K562 (cell line): ENCODE results near the gene APOA1. TPM values are rescaled to one million over a fixed set of nuclear protein-coding genes. Genes with fewer than 3 reads are reported as not detected.

ENCODE experiments used
- ATAC-seq: fragments of 200-7000 bp; cut with Tn5 transposase; 3 replicates; pipeline ENCODE4 v1.9.1; 2020; ENCODE audit warnings: moderate library complexity
- BruUV-seq: library from RNA; stranded (reverse); fragments of 400-500 nt; replicated peaks from 2 replicates; lab custom pipeline; 2021; lab: Mats Ljungman, UMichigan
- CTCF ChIA-PET: fragments of 300-600 bp; formaldehyde crosslinking; extraction: SDS; loops from one replicate; lab custom pipeline; 2021; ENCODE audit warnings: low intra/inter-chr PET ratio; lab: Yijun Ruan, JAX
- POLR2A ChIA-PET: fragments of 300-600, 350-650 bp; sonication (Branson Sonifier 250); formaldehyde crosslinking; extraction: SDS; loops from one replicate; lab custom pipeline; 2021; ENCODE audit warnings: antibody characterized with exemption, inconsistent platforms; lab: Yijun Ruan, JAX
- DNase-seq, 4 experiments: peaks; one replicate each; pipeline versions ENCODE4 v3.0.0 to v3.0.0-alpha.2; 2011 to 2018; ENCODE audit warnings: low spot score in 3 of 4, mixed read lengths in 3 of 4; ENCODE audit errors: extremely low read depth in 1 of 4
- FAIRE-seq: peaks from 2 replicates; lab custom pipeline; 2011; peaks lifted over from hg19 to GRCh38; lab: Jason Lieb, UNC
- H2AFZ ChIP-seq: 2 replicates; pipeline ENCODE4 v1.6.0; 2011; ENCODE audit warnings: low read depth, low read length, control low read depth, inconsistent platforms
- H3K27ac ChIP-seq: fragments of 200-600 bp; 3 replicates; pipeline ENCODE4 v1.8.0; 2011; ENCODE audit warnings: low read depth, mild to moderate bottlenecking, control low read depth, inconsistent platforms, low read length, moderate library complexity, mixed read lengths; ENCODE audit errors: extremely low read depth
- H3K27me3 ChIP-seq, 2 experiments: fragments of 300-600 bp in 1 of 2; 2 replicates in 1 of 2; 3 replicates in 1 of 2; pipeline versions ENCODE4 v1.6.0 to v1.8.0; 2011; ENCODE audit warnings: inconsistent platforms in 2 of 2, low read length in 2 of 2, mild to moderate bottlenecking in 1 of 2, mixed read lengths in 1 of 2, moderate library complexity in 1 of 2; ENCODE audit not compliant: control insufficient read depth in 2 of 2, insufficient read depth in 2 of 2
- H3K36me3 ChIP-seq: fragments of 300-600 bp; 3 replicates; pipeline ENCODE4 v1.8.0; 2011; ENCODE audit warnings: mild to moderate bottlenecking, low read length, inconsistent platforms; ENCODE audit not compliant: control insufficient read depth, insufficient read depth
- H3K4me1 ChIP-seq, 2 experiments: fragments of 200-600 bp in 1 of 2; replicated peaks in 1 of 2; 2 replicates in 1 of 2; 3 replicates in 1 of 2; pipeline versions ENCODE4 v1.5.1 to v1.8.0; 2011; ENCODE audit warnings: inconsistent platforms in 2 of 2, low read length in 2 of 2, mild to moderate bottlenecking in 1 of 2, mixed read lengths in 1 of 2, moderate library complexity in 1 of 2; ENCODE audit not compliant: control insufficient read depth in 2 of 2, insufficient read depth in 2 of 2
- H3K4me2 ChIP-seq: 2 replicates; pipeline ENCODE4 v1.6.1; 2011; ENCODE audit warnings: low read length, control low read depth, inconsistent platforms, mixed read lengths; ENCODE audit not compliant: insufficient read depth
- H3K4me3 ChIP-seq: fragments of 200-600 bp; sonication (generic), shearing (Covaris generic); 2 replicates; pipeline ENCODE4 v1.5.1; 2016; ENCODE audit warnings: control low read depth, inconsistent platforms
- H3K79me2 ChIP-seq: fragments of 200-600 bp; 3 replicates; pipeline ENCODE4 v1.8.0; 2011; ENCODE audit warnings: low read length, inconsistent platforms; ENCODE audit not compliant: control insufficient read depth, insufficient read depth
- H3K9ac ChIP-seq, 2 experiments: 2 replicates each; pipeline versions ENCODE4 v1.6.0 to v1.6.1; 2011; ENCODE audit warnings: low read depth in 2 of 2, low read length in 2 of 2, control low read depth in 1 of 2, inconsistent platforms in 1 of 2, mild to moderate bottlenecking in 1 of 2, mixed read lengths in 1 of 2; ENCODE audit not compliant: insufficient read depth in 1 of 2
- H3K9me1 ChIP-seq: one replicate; pipeline ENCODE4 v1.6.0; 2011; ENCODE audit warnings: inconsistent platforms, mild to moderate bottlenecking, low read length, moderate library complexity; ENCODE audit not compliant: control insufficient read depth, insufficient read depth
- H3K9me3 ChIP-seq: replicated peaks from 2 replicates; pipeline ENCODE4 v1.5.1; 2011; ENCODE audit warnings: low read depth, low read length, inconsistent platforms; ENCODE audit not compliant: control insufficient read depth, insufficient read depth
- H4K20me1 ChIP-seq: replicated peaks from 2 replicates; pipeline ENCODE4 v1.6.1; 2011; ENCODE audit warnings: low read length, inconsistent platforms, mixed read lengths; ENCODE audit not compliant: control insufficient read depth, insufficient read depth
- ATF3 ChIP-seq, 2 experiments: fragments of 450-650 bp in 1 of 2; sonication (generic) in 1 of 2; formaldehyde crosslinking in 1 of 2; IDR thresholded peaks in 1 of 2; conservative IDR thresholded peaks in 1 of 2; 2 replicates each; pipeline versions ENCODE4 v1.6.1 to v1.8.1; 2016 to 2023; ENCODE audit warnings: mild to moderate bottlenecking in 2 of 2, moderate library complexity in 2 of 2, inconsistent platforms in 1 of 2, missing genetic modification reagents in 1 of 2
- FOSL1 ChIP-seq: fragments of 200-800 bp; sonication (Bioruptor generic); conservative IDR thresholded peaks from 2 replicates; pipeline ENCODE4 v1.6.1; 2016; ENCODE audit warnings: missing genetic modification characterization, missing compliant biosample characterization
- KLF16 ChIP-seq: IDR thresholded peaks from 2 replicates; pipeline ENCODE4 v1.6.1; 2016; ENCODE audit warnings: antibody characterized with exemption
- NR2C1 ChIP-seq, 2 experiments: fragments of 450-650 bp; IDR thresholded peaks; 2 replicates each; pipeline ENCODE4 v1.6.1; 2017; ENCODE audit warnings: mild to moderate bottlenecking in 2 of 2, antibody characterized with exemption in 1 of 2, inconsistent platforms in 1 of 2, missing compliant biosample characterization in 1 of 2, missing genetic modification characterization in 1 of 2
- NR3C1 ChIP-seq: sonication (generic); formaldehyde crosslinking; IDR thresholded peaks from 2 replicates; pipeline ENCODE4 v1.8.1; 2022; ENCODE audit warnings: missing genetic modification reagents
- SMARCC2 ChIP-seq: fragments of 450-650 bp; IDR thresholded peaks from 2 replicates; pipeline ENCODE4 v1.6.1; 2017; ENCODE audit warnings: antibody characterized with exemption, moderate library complexity, mild to moderate bottlenecking, low read depth
- TFAP4 ChIP-seq: sonication (generic); formaldehyde crosslinking; IDR thresholded peaks from 2 replicates; pipeline ENCODE4 v1.8.0; 2022; ENCODE audit warnings: missing genetic modification reagents, mild to moderate bottlenecking, moderate library complexity, borderline replicate concordance
- WGBS: fragments of 100-300 bp; shearing (Covaris generic); methylation state at CpG from one replicate; pipeline ENCODE4 v1.1.6; 2016; ENCODE audit warnings: low coverage, mixed read lengths; ENCODE audit not compliant: insufficient coverage; ENCODE audit errors: missing lambda C conversion rate; 5-methylcytosine and 5-hydroxymethylcytosine counted together
- in situ Hi-C: fragments of 300-500 bp; cut with MboI; formaldehyde crosslinking; loops from 4 replicates; pipeline ENCODE4 v1.15.0; 2018; ENCODE audit warnings: inconsistent platforms, mixed read lengths
- intact Hi-C: fragments of 100-400 bp; cut with micrococcal nuclease; formaldehyde crosslinking; loops from 2 replicates; pipeline ENCODE4 v1.14.2; 2022
- polyA plus RNA-seq, 8 experiments: library from polyadenylated mRNA; depleted of rRNA in 4 of 8; stranded (reverse) in 5 of 8; unstranded in 3 of 8; fragments of >200 nt; fragmentation: Nextera tagmentation in 2 of 8; fragmentation: Illumina TruSeq in 1 of 8; extraction: Ambion mirVana in 2 of 8; extraction: Trizol in 1 of 8; gene quantifications; 2 replicates each; pipeline versions ENCODE4 v1.2.1 to v1.2.3, GENCODE V29; 2011 to 2014; ENCODE audit warnings: inconsistent platforms in 1 of 8, missing spikeins in 1 of 8
- total RNA-seq, 7 experiments: library from RNA; depleted of rRNA in 6 of 7; stranded (reverse); fragments of >200 nt in 6 of 7; fragmentation: Illumina TruSeq in 2 of 7; extraction: Trizol in 2 of 7; gene quantifications; 2 replicates each; pipeline versions ENCODE4 v1.2.1 to v1.2.3, GENCODE V29; 2011 to 2021; ENCODE audit warnings: low replicate concordance in 1 of 7
- TF ChIP-seq, protein P1 (sequence below): fragments of 250-450 bp; sonication (Bioruptor Pico); IDR thresholded peaks from 2 replicates; pipeline ENCODE4 v1.6.1; 2021; ENCODE audit warnings: mild to moderate bottlenecking
- TF ChIP-seq, protein P2 (sequence below): fragments of 450-650 bp; IDR thresholded peaks from 2 replicates; pipeline ENCODE4 v1.6.1; 2017; ENCODE audit warnings: antibody characterized with exemption

APOA1 gene
- total and polyA plus RNA-seq, 9 of the 15 experiments (the other 6 are each of a cell fraction or from before 2014, with no cell fraction given) = 1.8 TPM; not detected in 8

GRCh38 chr11:116862185-116862584, 24.8 kb upstream of the APOA1 start:
- intact Hi-C loops (no loop called here), in situ Hi-C loops (no loop called here)
- H3K4me2 ChIP-seq = no peak overlapping the region
- FAIRE-seq (no peak), ATAC-seq (no peak)
- H4K20me1 ChIP-seq = no peaks in the 10 kb centered on the region
- BruUV-seq = no TSS peak
- no peak overlapping the region for H3K27ac ChIP-seq
- H3K36me3 ChIP-seq = peaks cover 74% of the 10 kb centered on the region
- H3K9me3 ChIP-seq = no peaks in the 10 kb centered on the region
- no peaks in the 10 kb centered on the region for H3K79me2 ChIP-seq
- ChIA-PET CTCF (no interaction called here), POLR2A (interaction anchor here (0.6 kb wide), 1 partner anchor 12 kb away, joined by 3 read pairs; no protein-coding TSS in a partner anchor)
- H2AFZ ChIP-seq = no peak overlapping the region
- H3K4me1 ChIP-seq = peaks cover 5 to 12% of the 10 kb centered on the region in 2 experiments; a peak in 4 of 5 replicates
- no peak for TF ChIP-seq KLF16
- TF ChIP-seq, all 486 proteins: peak for 0
- Histone ChIP-seq H3K9ac (no peak overlapping the region), H3K27me3 (no peaks in the 10 kb centered on the region), H3K9me1 (no peaks in the 10 kb centered on the region), H3K4me3 (no peak overlapping the region)
- DNase-seq = no peak
- 90% methylated on average over 3 of the region's 3 CpGs for WGBS

- Histone ChIP-seq H3K9me1 (no peaks in the 10 kb centered on the region), H3K27me3 (no peaks in the 10 kb centered on the region), H4K20me1 (no peaks in the 10 kb centered on the region), H3K4me3 (no peak overlapping the region), H3K9ac (no peak overlapping the region), H3K79me2 (no peaks in the 10 kb centered on the region), H3K4me2 (no peak overlapping the region), H3K27ac (no peak overlapping the region), H2AFZ (no peak overlapping the region), H3K4me1 (peaks cover 5 to 12% of the 10 kb centered on the region in 2 experiments; a peak in 4 of 5 replicates), H3K9me3 (no peaks in the 10 kb centered on the region), H3K36me3 (peaks cover 72% of the 10 kb centered on the region)
- ATAC-seq (no peak), DNase-seq (peak in 2 of 4 experiments; percentile 19 to 47), FAIRE-seq (peak; percentile 49)
- in situ Hi-C loops = no loop called here
- no TSS peak for BruUV-seq
- ChIA-PET POLR2A (interaction anchor here (0.6 to 1.5 kb wide), 2 partner anchors 13 to 946 kb away, joined by 3 read pairs; no protein-coding TSS in a partner anchor), CTCF (no interaction called here)
- intact Hi-C loops = no loop called here
- 50% methylated on average over 1 of the region's 1 CpG for WGBS
- TF ChIP-seq ATF3 (IDR thresholded peaks at IDR 0.05) (peak; percentile 54), ATF3 (CRISPR knock-in tag; conservative IDR thresholded peaks at IDR 0.05) (no peak), SMARCC2 (no peak), FOSL1 (tag) (peak; percentile 85), NR2C1 (IDR thresholded peaks at IDR 0.05) (no peak), NR2C1 (tag; IDR thresholded peaks at IDR 0.05) (no peak), TFAP4 (CRISPR knock-in tag) (no peak), NR3C1 (no peak)
- TF ChIP-seq, protein P1, sequence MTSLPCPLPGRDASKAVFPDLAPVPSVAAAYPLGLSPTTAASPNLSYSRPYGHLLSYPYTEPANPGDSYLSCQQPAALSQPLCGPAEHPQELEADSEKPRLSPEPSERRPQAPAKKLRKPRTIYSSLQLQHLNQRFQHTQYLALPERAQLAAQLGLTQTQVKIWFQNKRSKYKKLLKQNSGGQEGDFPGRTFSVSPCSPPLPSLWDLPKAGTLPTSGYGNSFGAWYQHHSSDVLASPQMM = no peak
- TF ChIP-seq, protein P2, sequence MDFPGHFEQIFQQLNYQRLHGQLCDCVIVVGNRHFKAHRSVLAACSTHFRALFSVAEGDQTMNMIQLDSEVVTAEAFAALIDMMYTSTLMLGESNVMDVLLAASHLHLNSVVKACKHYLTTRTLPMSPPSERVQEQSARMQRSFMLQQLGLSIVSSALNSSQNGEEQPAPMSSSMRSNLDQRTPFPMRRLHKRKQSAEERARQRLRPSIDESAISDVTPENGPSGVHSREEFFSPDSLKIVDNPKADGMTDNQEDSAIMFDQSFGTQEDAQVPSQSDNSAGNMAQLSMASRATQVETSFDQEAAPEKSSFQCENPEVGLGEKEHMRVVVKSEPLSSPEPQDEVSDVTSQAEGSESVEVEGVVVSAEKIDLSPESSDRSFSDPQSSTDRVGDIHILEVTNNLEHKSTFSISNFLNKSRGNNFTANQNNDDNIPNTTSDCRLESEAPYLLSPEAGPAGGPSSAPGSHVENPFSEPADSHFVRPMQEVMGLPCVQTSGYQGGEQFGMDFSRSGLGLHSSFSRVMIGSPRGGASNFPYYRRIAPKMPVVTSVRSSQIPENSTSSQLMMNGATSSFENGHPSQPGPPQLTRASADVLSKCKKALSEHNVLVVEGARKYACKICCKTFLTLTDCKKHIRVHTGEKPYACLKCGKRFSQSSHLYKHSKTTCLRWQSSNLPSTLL = no peak
These were observed 24.1 kb upstream of the APOA1 start for GRCh38 chr11:116861539-116861938.
